Lower lobe of right lung (tissue), 2 donors: ENCODE data around the gene HDAC2. TPM values are rescaled to one million over a fixed set of nuclear protein-coding genes. Genes with fewer than 3 reads are reported as not detected.

ENCODE experiments used
- ATAC-seq, 2 donors: fragments of 200-7000 bp; cut with Tn5 transposase; one replicate each; pipeline ENCODE4 v1.9.1; 2020 to 2022; ENCODE audit warnings: mild to moderate bottlenecking in 2 of 2, moderate library complexity in 2 of 2
- DNase-seq: peaks from one replicate; pipeline ENCODE4 v3.0.0-alpha.2; 2020
- H3K27ac ChIP-seq: fragments of 200-600 bp; one replicate; pipeline ENCODE4 v1.8.0; 2022
- H3K27me3 ChIP-seq: fragments of 200-600 bp; one replicate; pipeline ENCODE4 v1.8.0; 2022; ENCODE audit warnings: low read depth
- H3K36me3 ChIP-seq: fragments of 200-600 bp; one replicate; pipeline ENCODE4 v1.8.0; 2022; ENCODE audit warnings: mild to moderate bottlenecking
- H3K4me1 ChIP-seq: fragments of 200-600 bp; one replicate; pipeline ENCODE4 v1.8.0; 2022
- H3K4me3 ChIP-seq: fragments of 200-600 bp; one replicate; pipeline ENCODE4 v1.8.0; 2022; ENCODE audit warnings: mild to moderate bottlenecking
- H3K9me3 ChIP-seq: fragments of 200-600 bp; one replicate; pipeline ENCODE4 v1.8.0; 2022
- CTCF ChIP-seq: fragments of 200-600 bp; IDR thresholded peaks from one replicate; pipeline ENCODE4 v1.8.0; 2022; ENCODE audit warnings: antibody characterized with exemption, mild to moderate bottlenecking
- intact Hi-C: fragments of 100-400 bp; cut with DNase I; formaldehyde crosslinking; loops from one replicate; pipeline ENCODE4 v1.11.0; 2022
- total RNA-seq: library from RNA; stranded (reverse); fragmentation: NEBNext Ultra II Directional; extraction: Animal tissue kit (Norgen Biotek cat#: 25700); gene quantifications from one replicate; pipeline ENCODE4 v1.2.1, GENCODE V29; 2021
- donor health status: DM: no; HTN: yes; CAD: no; lungs with severe emphysema.

The HDAC2 gene
- total RNA-seq, 1 donor from 2014 or later = 55.3 TPM

- no peak for TF ChIP-seq CTCF
- Histone ChIP-seq H3K27ac (no peak overlapping the region), H3K36me3 (no peaks in the 10 kb centered on the region), H3K4me1 (no peaks in the 10 kb centered on the region), H3K9me3 (no peaks in the 10 kb centered on the region), H3K4me3 (no peak overlapping the region), H3K27me3 (no peaks in the 10 kb centered on the region)
- no peak for DNase-seq
- ATAC-seq = no peak
- intact Hi-C loops = no loop called here
These were observed 11.2 kb upstream of the HDAC2 start for GRCh38 chr6:113982055-113982550.

- TF ChIP-seq CTCF = peak; percentile 42
- Histone ChIP-seq H3K9me3 (no peaks in the 10 kb centered on the region), H3K27me3 (no peaks in the 10 kb centered on the region), H3K4me1 (no peaks in the 10 kb centered on the region), H3K36me3 (no peaks in the 10 kb centered on the region), H3K4me3 (no peak overlapping the region), H3K27ac (no peak overlapping the region)
- no peak for DNase-seq
- intact Hi-C loops = no loop called here
- ATAC-seq = peak; percentile 42 to 50
These were observed 10.1 kb upstream of the HDAC2 start for GRCh38 chr6:113980937-113981554.

- ATAC-seq (peak in 1 of 2 donors; percentile 61), DNase-seq (no peak)
- H3K9me3 ChIP-seq = no peaks in the 10 kb centered on the region
- no peaks in the 10 kb centered on the region for H3K36me3 ChIP-seq
- no peaks in the 10 kb centered on the region for H3K27me3 ChIP-seq
- H3K4me1 ChIP-seq = no peaks in the 10 kb centered on the region
- H3K4me3 ChIP-seq = no peak overlapping the region
- H3K27ac ChIP-seq = no peak overlapping the region
- intact Hi-C loops = no loop called here
- TF ChIP-seq CTCF = no peak
These were observed 9.0 kb upstream of the HDAC2 start for GRCh38 chr6:113979937-113980336.

GRCh38 chr6:113978084-113978675 is 7.2 kb upstream of the HDAC2 start:
- Histone ChIP-seq H3K36me3 (no peaks in the 10 kb centered on the region), H3K9me3 (no peaks in the 10 kb centered on the region), H3K4me3 (no peak overlapping the region), H3K4me1 (no peaks in the 10 kb centered on the region), H3K27ac (no peak overlapping the region), H3K27me3 (no peaks in the 10 kb centered on the region)
- TF ChIP-seq CTCF = no peak
- DNase-seq (no peak), ATAC-seq (no peak)
- intact Hi-C loops = no loop called here

GRCh38 chr6:113976806-113977205 is 5.9 kb upstream of the HDAC2 start:
- no peak overlapping the region for H3K4me3 ChIP-seq
- no peaks in the 10 kb centered on the region for H3K9me3 ChIP-seq
- H3K27ac ChIP-seq = no peak overlapping the region
- intact Hi-C loops = no loop called here
- peaks cover 2% of the 10 kb centered on the region for H3K4me1 ChIP-seq
- ATAC-seq (no peak), DNase-seq (no peak)
- H3K36me3 ChIP-seq = no peaks in the 10 kb centered on the region
- H3K27me3 ChIP-seq = no peaks in the 10 kb centered on the region
- no peak for TF ChIP-seq CTCF
